K562 (cell line): ENCODE results near the gene SGMS1. TPM values are rescaled to one million over a fixed set of nuclear protein-coding genes. Genes with fewer than 3 reads are reported as not detected.

ENCODE experiments used
- BACH1 ChIP-seq: fragments of 200-800 bp; sonication (Bioruptor generic); IDR thresholded peaks from 2 replicates; pipeline ENCODE4 v1.6.1; 2016; ENCODE audit warnings: missing genetic modification characterization, missing compliant biosample characterization
- DLX4 ChIP-seq: fragments of 250-450 bp; sonication (Bioruptor Pico); IDR thresholded peaks from 2 replicates; pipeline ENCODE4 v1.6.1; 2021; ENCODE audit warnings: mild to moderate bottlenecking
- E2F5 ChIP-seq: sonication (generic); formaldehyde crosslinking; IDR thresholded peaks from 2 replicates; pipeline ENCODE4 v1.8.0; 2022; ENCODE audit warnings: mild to moderate bottlenecking, missing genetic modification reagents
- ELF2 ChIP-seq: fragments of 250-450 bp; sonication (Bioruptor Pico); IDR thresholded peaks from 2 replicates; pipeline ENCODE4 v1.5.0; 2021; ENCODE audit warnings: mild to moderate bottlenecking
- HNRNPUL1 ChIP-seq: fragments of 200-400 bp; formaldehyde crosslinking; IDR thresholded peaks from 2 replicates; pipeline ENCODE4 v1.6.1; 2017; ENCODE audit warnings: low read length
- MAFG ChIP-seq: fragments of 450-650 bp; conservative IDR thresholded peaks from 2 replicates; pipeline ENCODE4 v1.6.1; 2016; ENCODE audit warnings: missing genetic modification characterization, missing compliant biosample characterization
- RBM39 ChIP-seq: fragments of 200-400 bp; formaldehyde crosslinking; optimal IDR thresholded peaks from 2 replicates; pipeline ENCODE3; 2018; ENCODE audit warnings: low read depth, low read length
- SAFB ChIP-seq: fragments of 200-400 bp; formaldehyde crosslinking; IDR thresholded peaks from 2 replicates; pipeline ENCODE4 v1.6.1; 2017; ENCODE audit warnings: low read depth, low read length, borderline replicate concordance
- STAT5B ChIP-seq: fragments of 250-450 bp; sonication (Bioruptor Pico); IDR thresholded peaks from 2 replicates; pipeline ENCODE4 v1.8.0; 2021; ENCODE audit warnings: mild to moderate bottlenecking, inconsistent platforms
- TAL1 ChIP-seq: fragments of 450-650 bp; IDR thresholded peaks from 2 replicates; pipeline ENCODE4 v1.6.1; 2016; ENCODE audit warnings: mild to moderate bottlenecking
- TARDBP ChIP-seq: fragments of 450-650 bp; IDR thresholded peaks from 2 replicates; pipeline ENCODE4 v1.6.1; 2016
- ZNF431 ChIP-seq: sonication (generic); formaldehyde crosslinking; IDR thresholded peaks from 2 replicates; pipeline ENCODE4 v1.8.0; 2022; ENCODE audit warnings: mild to moderate bottlenecking, missing genetic modification reagents
- ZNF592 ChIP-seq: fragments of 450-650 bp; IDR thresholded peaks from 2 replicates; pipeline ENCODE4 v1.6.1; 2017; ENCODE audit warnings: antibody characterized with exemption, mild to moderate bottlenecking
- polyA plus RNA-seq, 8 experiments: library from polyadenylated mRNA; depleted of rRNA in 4 of 8; stranded (reverse) in 5 of 8; unstranded in 3 of 8; fragments of >200 nt; fragmentation: Nextera tagmentation in 2 of 8; fragmentation: Illumina TruSeq in 1 of 8; extraction: Ambion mirVana in 2 of 8; extraction: Trizol in 1 of 8; gene quantifications; 2 replicates each; pipeline versions ENCODE4 v1.2.1 to v1.2.3, GENCODE V29; 2011 to 2014; ENCODE audit warnings: inconsistent platforms in 1 of 8, missing spikeins in 1 of 8
- total RNA-seq, 7 experiments: library from RNA; depleted of rRNA in 6 of 7; stranded (reverse); fragments of >200 nt in 6 of 7; fragmentation: Illumina TruSeq in 2 of 7; extraction: Trizol in 2 of 7; gene quantifications; 2 replicates each; pipeline versions ENCODE4 v1.2.1 to v1.2.3, GENCODE V29; 2011 to 2021; ENCODE audit warnings: low replicate concordance in 1 of 7

Gene SGMS1
- total and polyA plus RNA-seq, 9 of the 15 experiments (the other 6 are each of a cell fraction or from before 2014, with no cell fraction given) = 22.6 to 232 (median 82.2) TPM

- TF ChIP-seq DLX4 (CRISPR knock-in tag) (no peak), STAT5B (no peak), E2F5 (CRISPR knock-in tag) (no peak), ZNF431 (no peak), SAFB (no peak), ZNF592 (peak; percentile 96), MAFG (tag) (peak; percentile 63), HNRNPUL1 (no peak), TAL1 (peak; percentile 96), ELF2 (CRISPR knock-in tag) (no peak), BACH1 (tag) (no peak), TARDBP (no peak), RBM39 (no peak)
Measured at GRCh38 chr10:50565301-50566083, 58.3 kb downstream of the SGMS1 start (continued).
